ENCODE results near the gene TIAM1. TPM values are rescaled to one million over a fixed set of nuclear protein-coding genes. Genes with fewer than 3 reads are reported as not detected.

The TIAM1 gene
- total RNA-seq, 1 experiment from 2014 or later, result 22.5 TPM

DNA sequence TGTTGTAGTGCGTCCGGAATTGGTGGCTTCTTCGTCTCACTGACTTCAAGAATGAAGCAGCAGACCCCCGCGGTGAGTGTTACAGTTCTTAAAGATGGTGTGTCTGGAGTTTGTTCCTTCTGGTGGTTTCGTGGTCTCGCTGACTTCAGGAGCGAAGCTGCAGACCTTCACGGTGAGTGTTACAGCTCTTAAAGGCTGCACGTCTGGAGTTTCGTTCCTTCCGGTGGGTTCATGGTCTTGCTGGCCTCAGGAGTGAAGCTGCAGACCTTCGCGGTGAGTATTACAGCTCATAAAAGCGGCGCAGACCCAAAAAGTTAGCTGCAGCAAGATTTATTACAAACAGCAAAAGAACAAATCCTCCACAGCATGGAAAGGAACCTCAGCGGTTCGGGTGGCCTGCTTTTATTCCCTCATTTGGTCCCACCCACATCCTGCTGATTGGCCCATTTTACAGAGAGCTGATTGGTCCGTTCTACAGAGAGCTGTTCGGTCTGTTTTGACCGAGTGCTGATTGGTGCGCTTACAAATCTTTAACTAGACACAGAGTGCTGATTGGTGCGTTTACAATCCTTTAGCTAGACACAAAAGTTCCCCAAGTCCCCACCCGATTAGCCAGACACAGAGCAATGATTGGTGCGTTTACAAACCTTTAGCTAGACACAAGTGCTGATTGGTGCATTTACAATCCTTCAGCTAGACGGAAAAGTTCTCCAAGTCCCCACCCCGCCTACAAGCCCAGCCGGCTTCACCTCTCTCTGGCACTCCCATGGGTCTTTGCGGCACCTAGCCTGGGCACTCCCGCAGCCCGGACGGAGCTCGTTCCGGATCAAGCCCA, 256.2 kb downstream of the TIAM1 start:
- no peaks in the 10 kb centered on the region for H3K9me2 ChIP-seq (ENCODE audit: insufficient read depth)
- no peak overlapping the region for H3K27ac ChIP-seq
- no peaks in the 10 kb centered on the region for H3K9me3 ChIP-seq (ENCODE audit: insufficient read depth, low read depth)
- POLR2A ChIA-PET (ENCODE audit: unreplicated experiment), result no interaction called here
- no peak overlapping the region for H2AFZ ChIP-seq
- no peaks in the 10 kb centered on the region for H3F3A ChIP-seq (ENCODE audit: insufficient read depth, low read depth)
- peaks cover 11% of the 10 kb centered on the region for H3K27me3 ChIP-seq (ENCODE audit: insufficient read depth, low read depth)
- H3K4me2 ChIP-seq, result no peak overlapping the region
- DNase-seq, result no peak
- CTCF ChIA-PET, result interaction anchor here (0.7 kb wide), 1 partner anchor 1665 kb away, joined by 4 read pairs; no protein-coding TSS in a partner anchor
- H3K4me1 ChIP-seq (replicated peaks; ENCODE audit: insufficient read depth), result no peaks in the 10 kb centered on the region
- no peak overlapping the region for H3K4me3 ChIP-seq
- BruUV-seq (replicated peaks), result no TSS peak
- TF ChIP-seq, protein P1, sequence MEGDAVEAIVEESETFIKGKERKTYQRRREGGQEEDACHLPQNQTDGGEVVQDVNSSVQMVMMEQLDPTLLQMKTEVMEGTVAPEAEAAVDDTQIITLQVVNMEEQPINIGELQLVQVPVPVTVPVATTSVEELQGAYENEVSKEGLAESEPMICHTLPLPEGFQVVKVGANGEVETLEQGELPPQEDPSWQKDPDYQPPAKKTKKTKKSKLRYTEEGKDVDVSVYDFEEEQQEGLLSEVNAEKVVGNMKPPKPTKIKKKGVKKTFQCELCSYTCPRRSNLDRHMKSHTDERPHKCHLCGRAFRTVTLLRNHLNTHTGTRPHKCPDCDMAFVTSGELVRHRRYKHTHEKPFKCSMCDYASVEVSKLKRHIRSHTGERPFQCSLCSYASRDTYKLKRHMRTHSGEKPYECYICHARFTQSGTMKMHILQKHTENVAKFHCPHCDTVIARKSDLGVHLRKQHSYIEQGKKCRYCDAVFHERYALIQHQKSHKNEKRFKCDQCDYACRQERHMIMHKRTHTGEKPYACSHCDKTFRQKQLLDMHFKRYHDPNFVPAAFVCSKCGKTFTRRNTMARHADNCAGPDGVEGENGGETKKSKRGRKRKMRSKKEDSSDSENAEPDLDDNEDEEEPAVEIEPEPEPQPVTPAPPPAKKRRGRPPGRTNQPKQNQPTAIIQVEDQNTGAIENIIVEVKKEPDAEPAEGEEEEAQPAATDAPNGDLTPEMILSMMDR (conservative IDR thresholded peaks at IDR 0.05), result no peak
- TF ChIP-seq EZH2 (IDR thresholded peaks at IDR 0.05; ENCODE audit: low read depth), result no peak
- no peaks in the 10 kb centered on the region for H4K20me1 ChIP-seq (ENCODE audit: insufficient read depth)
- no peaks in the 10 kb centered on the region for H3K36me3 ChIP-seq (ENCODE audit: low read depth)
- H3K79me2 ChIP-seq (ENCODE audit: low read depth), result no peaks in the 10 kb centered on the region
- intact Hi-C loops (cut with micrococcal nuclease; ENCODE audit: unreplicated experiment), result loop anchor here (5.0 to 10.0 kb wide), 2 partner anchors 251 to 1043 kb away; no protein-coding TSS in a partner anchor

DNA sequence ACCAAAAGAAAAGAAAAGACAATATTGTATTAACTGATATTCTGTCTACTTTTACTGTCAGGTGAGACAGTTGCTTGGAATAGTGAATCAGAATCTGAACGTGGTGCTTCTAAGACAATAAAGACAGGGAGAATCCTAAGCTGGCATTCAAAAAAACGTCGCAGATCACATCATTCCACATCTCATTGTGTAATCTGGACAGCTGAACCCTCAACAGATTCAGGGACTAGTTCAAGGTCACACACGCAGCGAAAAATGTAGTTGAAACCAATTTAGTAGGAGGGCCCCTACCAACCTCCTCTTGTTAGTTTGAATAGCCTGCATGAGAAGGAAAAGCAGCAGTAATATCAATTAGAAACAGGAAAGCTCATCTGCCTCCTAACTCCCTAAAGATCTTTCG, 259.4 kb downstream of the TIAM1 start:
- no peaks in the 10 kb centered on the region for H3F3A ChIP-seq (ENCODE audit: insufficient read depth, low read depth)
- H4K20me1 ChIP-seq (ENCODE audit: insufficient read depth), result no peaks in the 10 kb centered on the region
- intact Hi-C loops (cut with micrococcal nuclease; ENCODE audit: unreplicated experiment), result loop anchor here (5.0 to 10.0 kb wide), 2 partner anchors 247 to 1040 kb away; no protein-coding TSS in a partner anchor
- no peak overlapping the region for H3K4me2 ChIP-seq
- H3K9me2 ChIP-seq (ENCODE audit: insufficient read depth), result no peaks in the 10 kb centered on the region
- H3K4me1 ChIP-seq (replicated peaks; ENCODE audit: insufficient read depth), result no peaks in the 10 kb centered on the region
- ChIA-PET CTCF (no interaction called here), POLR2A (ENCODE audit: unreplicated experiment) (no interaction called here)
- no TSS peak for BruUV-seq (replicated peaks)
- no peaks in the 10 kb centered on the region for H3K79me2 ChIP-seq (ENCODE audit: low read depth)
- H3K27me3 ChIP-seq (ENCODE audit: insufficient read depth, low read depth), result peaks cover 39% of the 10 kb centered on the region
- no peak overlapping the region for H3K4me3 ChIP-seq
- TF ChIP-seq, protein P1 (conservative IDR thresholded peaks at IDR 0.05), result no peak
- no peak for TF ChIP-seq EZH2 (IDR thresholded peaks at IDR 0.05; ENCODE audit: low read depth)
- no peak overlapping the region for H2AFZ ChIP-seq
- no peak for DNase-seq
- H3K36me3 ChIP-seq (ENCODE audit: low read depth), result no peaks in the 10 kb centered on the region
- H3K9me3 ChIP-seq (ENCODE audit: insufficient read depth, low read depth), result no peaks in the 10 kb centered on the region
- H3K27ac ChIP-seq, result no peak overlapping the region

DNA sequence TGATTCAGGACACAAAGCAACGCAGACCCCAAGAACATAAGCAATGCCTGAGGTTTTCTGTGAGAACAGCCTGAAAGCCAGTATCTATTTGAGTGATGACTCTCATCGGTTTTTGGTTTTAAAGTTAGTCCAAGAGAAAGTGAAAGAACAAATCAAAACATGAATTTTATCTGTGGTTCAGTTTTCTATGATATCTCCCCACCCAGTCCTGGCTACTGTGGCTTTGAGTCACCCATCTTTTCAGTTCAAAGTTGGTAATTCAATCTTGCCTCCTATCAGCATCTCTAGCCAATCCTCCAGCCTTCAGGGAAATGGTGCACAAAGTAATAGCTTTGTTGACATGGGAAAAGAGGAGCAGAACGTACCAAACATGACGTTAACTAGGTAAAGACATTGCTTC, 265.3 kb downstream of the TIAM1 start:
- Histone ChIP-seq H3K4me1 (replicated peaks; ENCODE audit: insufficient read depth) (no peaks in the 10 kb centered on the region), H3K79me2 (ENCODE audit: low read depth) (no peaks in the 10 kb centered on the region), H3K9me3 (ENCODE audit: insufficient read depth, low read depth) (no peaks in the 10 kb centered on the region), H3K4me2 (no peak overlapping the region), H3K4me3 (no peak overlapping the region), H3K27ac (no peak overlapping the region), H3F3A (ENCODE audit: insufficient read depth, low read depth) (no peaks in the 10 kb centered on the region), H4K20me1 (ENCODE audit: insufficient read depth) (no peaks in the 10 kb centered on the region), H2AFZ (no peak overlapping the region), H3K36me3 (ENCODE audit: low read depth) (no peaks in the 10 kb centered on the region), H3K27me3 (ENCODE audit: insufficient read depth, low read depth) (peaks cover 35% of the 10 kb centered on the region), H3K9me2 (ENCODE audit: insufficient read depth) (no peaks in the 10 kb centered on the region)
- intact Hi-C loops (cut with micrococcal nuclease; ENCODE audit: unreplicated experiment), result no loop called here
- DNase-seq, result no peak
- no TSS peak for BruUV-seq (replicated peaks)
- TF ChIP-seq, protein P1 (conservative IDR thresholded peaks at IDR 0.05), result no peak
- ChIA-PET CTCF (no interaction called here), POLR2A (ENCODE audit: unreplicated experiment) (no interaction called here)

All from PC-9 (cell line).